Esophagus muscularis mucosa (tissue), 4 donors: Measurements from ENCODE around the gene RHOJ. TPM values are rescaled to one million over a fixed set of nuclear protein-coding genes. Genes with fewer than 3 reads are reported as not detected.

Experiments used
- DNase-seq: peaks from one replicate; pipeline ENCODE4 v3.0.0-alpha.2; 2017; ENCODE audit errors: extremely low spot score
- H3K27ac ChIP-seq, 4 donors: fragments of 200-600 bp; sonication (generic); replicated peaks in 1 of 4; 1 replicate in 3 of 4; 2 replicates in 1 of 4; pipeline ENCODE4 v1.5.1; 2016 to 2019; ENCODE audit warnings: mild to moderate bottlenecking in 1 of 4
- H3K27me3 ChIP-seq, 4 donors: fragments of 200-600 bp; sonication (generic); one replicate each; pipeline versions ENCODE4 v1.5.1 to v1.6.0; 2016 to 2019
- H3K36me3 ChIP-seq, 4 donors: fragments of 200-600 bp; sonication (generic); one replicate each; pipeline ENCODE4 v1.5.1; 2016 to 2019
- H3K4me1 ChIP-seq, 4 donors: fragments of 200-600 bp; sonication (generic); one replicate each; pipeline ENCODE4 v1.5.1; 2016 to 2019
- H3K4me3 ChIP-seq, 4 donors: fragments of 200-600 bp; sonication (generic); 1 replicate in 2 of 4; 2 replicates in 2 of 4; pipeline ENCODE4 v1.5.1; 2016 to 2019; ENCODE audit warnings: mild to moderate bottlenecking in 4 of 4, moderate library complexity in 1 of 4
- H3K9me3 ChIP-seq, 4 donors: fragments of 200-600 bp; sonication (generic); 1 replicate in 3 of 4; 2 replicates in 1 of 4; pipeline ENCODE4 v1.5.1; 2016 to 2019
- CTCF ChIP-seq, 3 experiments: fragments of 200-600 bp in 2 of 3; fragments of 450-650 bp in 1 of 3; sonication (generic) in 2 of 3; IDR thresholded peaks; one replicate each; pipeline ENCODE4 v1.5.1; 2017 to 2019; ENCODE audit warnings: antibody characterized with exemption in 3 of 3, mild to moderate bottlenecking in 2 of 3, moderate library complexity in 1 of 3
- EP300 ChIP-seq: sonication (generic); formaldehyde crosslinking; IDR thresholded peaks from one replicate; pipeline ENCODE4 v1.6.1; 2017; ENCODE audit warnings: antibody characterized with exemption
- POLR2A ChIP-seq: fragments of 450-650 bp; IDR thresholded peaks from one replicate; pipeline ENCODE4 v1.6.1; 2017; ENCODE audit warnings: antibody characterized with exemption, moderate library complexity, mild to moderate bottlenecking, low read depth
- POLR2AphosphoS5 ChIP-seq, 2 donors: sonication (generic); formaldehyde crosslinking; IDR thresholded peaks; one replicate each; pipeline ENCODE4 v1.6.1; 2017; ENCODE audit warnings: antibody characterized with exemption in 2 of 2
- WGBS: methylation state at CpG from one replicate; pipeline ENCODE4 v1.1.5; 2018; 5-methylcytosine and 5-hydroxymethylcytosine counted together
- intact Hi-C: fragments of 100-400 bp; cut with DNase I; formaldehyde crosslinking; loops from one replicate; pipeline ENCODE4 v1.15.1; 2023
- total RNA-seq, 4 donors: library from RNA; depleted of rRNA; stranded (reverse); fragments of >200 nt; gene quantifications; one replicate each; pipeline versions ENCODE4 v1.1.0 to v1.2.1, GENCODE V29; 2016

The RHOJ gene
- total RNA-seq, 4 donors from 2014 or later, result 10.4 to 13.1 (median 11.6) TPM

- TF ChIP-seq POLR2AphosphoS5 (IDR thresholded peaks at IDR 0.05), result no peak
- TF ChIP-seq CTCF (IDR thresholded peaks at IDR 0.05), result no peak
- no peak for TF ChIP-seq POLR2A
- no peak for TF ChIP-seq EP300
- intact Hi-C loops, result no loop called here
- H3K4me1 ChIP-seq, result peaks cover 0 to 26% (median 23%) of the 10 kb centered on the region in 4 donors
- DNase-seq, result no peak
- no peaks in the 10 kb centered on the region for H3K27me3 ChIP-seq
- H3K9me3 ChIP-seq, result no peaks in the 10 kb centered on the region
- no peak overlapping the region for H3K27ac ChIP-seq
- 84% methylated on average over 6 of the region's 6 CpGs for WGBS
- peaks cover 18 to 75% (median 44%) of the 10 kb centered on the region in 4 donors for H3K36me3 ChIP-seq
- H3K4me3 ChIP-seq, result no peak overlapping the region
Observed at GRCh38 chr14:63287666-63288483, 83.6 kb downstream of the RHOJ start.

- Histone ChIP-seq H3K4me3 (no peak overlapping the region), H3K36me3 (peaks cover 18 to 82% (median 49%) of the 10 kb centered on the region in 4 donors), H3K4me1 (peaks cover 0 to 17% (median 14%) of the 10 kb centered on the region in 4 donors), H3K9me3 (no peaks in the 10 kb centered on the region), H3K27ac (no peak overlapping the region), H3K27me3 (no peaks in the 10 kb centered on the region)
- DNase-seq, result no peak
- no peak for TF ChIP-seq CTCF (IDR thresholded peaks at IDR 0.05)
- TF ChIP-seq EP300, result no peak
- TF ChIP-seq POLR2A, result no peak
- 94% methylated on average over 1 of the region's 1 CpG for WGBS
- intact Hi-C loops, result no loop called here
Observed at GRCh38 chr14:63288853-63289252, 84.6 kb downstream of the RHOJ start.

- TF ChIP-seq EP300 (no peak), POLR2A (no peak), CTCF (IDR thresholded peaks at IDR 0.05) (no peak), POLR2AphosphoS5 (IDR thresholded peaks at IDR 0.05) (no peak)
- H3K4me3 ChIP-seq, result no peak overlapping the region
- no peaks in the 10 kb centered on the region for H3K27me3 ChIP-seq
- no peak for DNase-seq
- H3K36me3 ChIP-seq, result peaks cover 18 to 73% (median 41%) of the 10 kb centered on the region in 4 donors
- H3K4me1 ChIP-seq, result no peaks in the 10 kb centered on the region
- no peaks in the 10 kb centered on the region for H3K9me3 ChIP-seq
- no peak overlapping the region for H3K27ac ChIP-seq
- 88% methylated on average over 9 of the region's 12 CpGs for WGBS
- intact Hi-C loops, result no loop called here
Observed at GRCh38 chr14:63290741-63291430, 86.6 kb downstream of the RHOJ start.

- Histone ChIP-seq H3K36me3 (peaks cover 17 to 59% (median 32%) of the 10 kb centered on the region in 4 donors), H3K27ac (no peak overlapping the region), H3K27me3 (no peaks in the 10 kb centered on the region), H3K9me3 (no peaks in the 10 kb centered on the region), H3K4me1 (peaks cover 0 to 4% (median 0%) of the 10 kb centered on the region in 4 donors), H3K4me3 (no peak overlapping the region)
- WGBS, result 80% methylated on average over 2 of the region's 2 CpGs
- no peak for DNase-seq
- no peak for TF ChIP-seq POLR2A
- TF ChIP-seq POLR2AphosphoS5 (IDR thresholded peaks at IDR 0.05), result no peak
- TF ChIP-seq CTCF (IDR thresholded peaks at IDR 0.05), result no peak
- intact Hi-C loops, result no loop called here
Observed at GRCh38 chr14:63292805-63293204, 88.6 kb downstream of the RHOJ start.
